ENCODE results near the gene GAK.

DNA sequence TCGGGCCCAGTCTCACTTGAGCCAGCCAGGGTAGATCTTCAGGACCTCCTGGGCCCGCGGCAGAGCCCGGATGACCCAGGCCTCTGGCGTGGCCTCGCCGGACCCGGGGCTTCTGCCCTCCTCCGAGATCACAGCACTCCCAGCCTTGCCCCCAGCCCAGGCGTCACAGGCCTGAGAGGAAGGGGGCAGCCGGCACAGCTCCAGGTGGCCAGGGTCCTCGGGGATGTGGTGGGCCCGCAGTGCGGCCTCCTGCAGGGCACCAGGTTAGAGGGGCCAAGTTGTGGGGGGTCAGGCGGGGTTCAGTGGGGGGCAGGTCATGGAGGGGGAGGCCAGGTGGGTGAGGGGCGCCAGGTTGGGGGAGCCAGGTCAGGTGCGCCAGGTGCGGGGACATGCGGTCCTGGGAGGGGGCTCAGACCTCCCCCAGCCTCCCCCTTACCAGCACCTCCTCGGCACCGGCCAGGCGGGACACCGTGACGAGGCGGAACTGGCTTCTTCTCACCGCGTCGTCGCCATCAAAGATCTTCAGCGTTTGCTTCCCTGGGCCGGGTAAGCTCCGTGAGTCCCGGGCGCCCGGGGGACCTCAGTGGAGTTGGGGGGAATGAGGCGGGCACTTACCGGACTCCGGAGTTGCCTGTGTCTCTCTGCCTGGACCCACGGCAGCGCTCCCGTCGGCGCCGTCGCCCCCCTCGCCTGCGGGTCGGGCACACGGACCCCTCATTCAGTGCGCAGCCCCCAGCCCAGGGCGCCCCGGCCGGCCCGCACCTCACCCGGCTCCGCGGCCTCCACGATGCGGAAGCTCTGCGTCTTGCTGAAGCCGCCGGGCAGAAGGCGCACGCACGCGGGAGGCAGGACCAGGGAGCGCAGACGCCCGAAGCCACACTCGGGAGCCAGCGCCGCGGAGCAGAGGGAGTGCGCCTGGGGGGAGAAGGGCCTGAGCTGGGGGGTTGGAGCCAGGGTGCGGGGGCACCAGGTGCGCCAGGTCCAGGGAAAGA, 35.3 kb upstream of the GAK start:
- TF ChIP-seq, protein P1, sequence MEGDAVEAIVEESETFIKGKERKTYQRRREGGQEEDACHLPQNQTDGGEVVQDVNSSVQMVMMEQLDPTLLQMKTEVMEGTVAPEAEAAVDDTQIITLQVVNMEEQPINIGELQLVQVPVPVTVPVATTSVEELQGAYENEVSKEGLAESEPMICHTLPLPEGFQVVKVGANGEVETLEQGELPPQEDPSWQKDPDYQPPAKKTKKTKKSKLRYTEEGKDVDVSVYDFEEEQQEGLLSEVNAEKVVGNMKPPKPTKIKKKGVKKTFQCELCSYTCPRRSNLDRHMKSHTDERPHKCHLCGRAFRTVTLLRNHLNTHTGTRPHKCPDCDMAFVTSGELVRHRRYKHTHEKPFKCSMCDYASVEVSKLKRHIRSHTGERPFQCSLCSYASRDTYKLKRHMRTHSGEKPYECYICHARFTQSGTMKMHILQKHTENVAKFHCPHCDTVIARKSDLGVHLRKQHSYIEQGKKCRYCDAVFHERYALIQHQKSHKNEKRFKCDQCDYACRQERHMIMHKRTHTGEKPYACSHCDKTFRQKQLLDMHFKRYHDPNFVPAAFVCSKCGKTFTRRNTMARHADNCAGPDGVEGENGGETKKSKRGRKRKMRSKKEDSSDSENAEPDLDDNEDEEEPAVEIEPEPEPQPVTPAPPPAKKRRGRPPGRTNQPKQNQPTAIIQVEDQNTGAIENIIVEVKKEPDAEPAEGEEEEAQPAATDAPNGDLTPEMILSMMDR (IDR thresholded peaks at IDR 0.05 in 4 of 5, conservative IDR thresholded peaks at IDR 0.05 in 1 of 5) = no peak
- no peak for TF ChIP-seq POLR2A (IDR thresholded peaks at IDR 0.05)

All from gastrocnemius medialis (tissue), 4 donors.